Large intestine (tissue), 3 donors: ENCODE measurements around the gene GABRB1. TPM values are rescaled to one million over a fixed set of nuclear protein-coding genes. Genes with fewer than 3 reads are reported as not detected.

Experiments
- DNase-seq, 2 donors: peaks; one replicate each; pipeline versions ENCODE4 v3.0.0 to v3.0.0-alpha.2; 2013
- H3K27ac ChIP-seq: one replicate; pipeline ENCODE4 v1.5.1; 2013; ENCODE audit warnings: low read length
- H3K27me3 ChIP-seq: 2 replicates; pipeline ENCODE4 v1.6.1; 2013; ENCODE audit warnings: low read length; ENCODE audit not compliant: control insufficient read depth, insufficient read depth
- H3K36me3 ChIP-seq: 2 replicates; pipeline ENCODE4 v1.6.1; 2013; ENCODE audit warnings: low read length; ENCODE audit not compliant: control insufficient read depth, insufficient read depth
- H3K4me1 ChIP-seq: one replicate; pipeline ENCODE4 v1.6.1; 2013; ENCODE audit warnings: low read length; ENCODE audit not compliant: control insufficient read depth, insufficient read depth
- H3K4me3 ChIP-seq: one replicate; pipeline ENCODE4 v1.5.1; 2013; ENCODE audit warnings: low read length
- H3K9me3 ChIP-seq: one replicate; pipeline ENCODE4 v1.6.1; 2013; ENCODE audit warnings: mild to moderate bottlenecking, low read depth, low read length, moderate library complexity; ENCODE audit not compliant: control insufficient read depth
- WGBS: methylation state at CpG from one replicate; pipeline ENCODE4 v1.1.5; 2013; ENCODE audit warnings: low lambda C conversion rate; ENCODE audit not compliant: insufficient coverage; 5-methylcytosine and 5-hydroxymethylcytosine counted together
- polyA plus RNA-seq: library from polyadenylated mRNA; unstranded; fragments of 120-200 nt; gene quantifications from one replicate; pipeline ENCODE4 v1.2.1, GENCODE V29; 2013

The GABRB1 gene
- polyA plus RNA-seq, 1 donor: 0.27 TPM

GRCh38 chr4:47045261-47045660 is 13.9 kb downstream of the GABRB1 start:
- H3K4me1 ChIP-seq: no peaks in the 10 kb centered on the region
- no CpG with 5 or more reads among the region's 1 CpG for WGBS
- H3K4me3 ChIP-seq: no peak overlapping the region
- no peaks in the 10 kb centered on the region for H3K9me3 ChIP-seq
- no peaks in the 10 kb centered on the region for H3K27me3 ChIP-seq
- H3K36me3 ChIP-seq: no peaks in the 10 kb centered on the region
- DNase-seq: no peak
- H3K27ac ChIP-seq: no peak overlapping the region

GRCh38 chr4:47049347-47049746 is 18.0 kb downstream of the GABRB1 start:
- Histone ChIP-seq H3K27ac (no peak overlapping the region), H3K4me3 (no peak overlapping the region), H3K27me3 (no peaks in the 10 kb centered on the region), H3K4me1 (no peaks in the 10 kb centered on the region), H3K9me3 (no peaks in the 10 kb centered on the region), H3K36me3 (no peaks in the 10 kb centered on the region)
- 100% methylated on average over 2 of the region's 3 CpGs for WGBS
- DNase-seq: no peak

- no peak for DNase-seq
- 83% methylated on average over 1 of the region's 3 CpGs for WGBS
- Histone ChIP-seq H3K27me3 (no peaks in the 10 kb centered on the region), H3K9me3 (no peaks in the 10 kb centered on the region), H3K36me3 (no peaks in the 10 kb centered on the region), H3K27ac (no peak overlapping the region), H3K4me1 (no peaks in the 10 kb centered on the region), H3K4me3 (no peak overlapping the region)
Observed at GRCh38 chr4:47050761-47051725, 19.7 kb downstream of the GABRB1 start.

- no peak overlapping the region for H3K4me3 ChIP-seq
- H3K36me3 ChIP-seq: no peaks in the 10 kb centered on the region
- no peaks in the 10 kb centered on the region for H3K9me3 ChIP-seq
- no peaks in the 10 kb centered on the region for H3K27me3 ChIP-seq
- no peaks in the 10 kb centered on the region for H3K4me1 ChIP-seq
- WGBS: no CpG with 5 or more reads among the region's 2 CpGs
- DNase-seq: peak in 1 of 2 donors; percentile 5
- no peak overlapping the region for H3K27ac ChIP-seq
Observed at GRCh38 chr4:47053485-47053884, 22.1 kb downstream of the GABRB1 start.

- Histone ChIP-seq H3K27ac (no peak overlapping the region), H3K4me1 (no peaks in the 10 kb centered on the region), H3K27me3 (no peaks in the 10 kb centered on the region), H3K9me3 (no peaks in the 10 kb centered on the region), H3K4me3 (no peak overlapping the region), H3K36me3 (no peaks in the 10 kb centered on the region)
- WGBS: no CpG with 5 or more reads among the region's 3 CpGs
- DNase-seq: no peak
Observed at GRCh38 chr4:47054130-47054529, 22.8 kb downstream of the GABRB1 start.

DNA sequence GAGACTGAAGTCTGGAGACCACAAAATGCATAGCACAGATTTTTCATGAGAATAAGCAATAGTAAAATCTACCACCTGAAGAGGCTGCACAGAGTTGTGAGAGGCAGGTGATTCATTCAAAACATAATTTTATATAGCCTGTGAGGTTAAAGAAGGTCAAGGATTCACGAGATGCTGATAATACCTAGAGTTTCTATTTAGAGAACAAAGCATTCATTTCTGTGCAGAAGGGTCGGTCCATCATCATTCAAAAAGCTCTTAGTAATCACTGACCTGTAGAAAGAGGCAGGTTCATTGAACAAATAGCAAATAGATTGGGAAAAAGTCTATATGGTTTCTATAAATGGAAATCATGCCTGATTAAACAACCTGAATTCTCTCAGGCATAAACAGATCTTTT is 26.6 kb downstream of the GABRB1 start:
- no peaks in the 10 kb centered on the region for H3K4me1 ChIP-seq
- no peaks in the 10 kb centered on the region for H3K36me3 ChIP-seq
- H3K9me3 ChIP-seq: no peaks in the 10 kb centered on the region
- no peak overlapping the region for H3K27ac ChIP-seq
- 17% methylated on average over 1 of the region's 2 CpGs for WGBS
- H3K27me3 ChIP-seq: no peaks in the 10 kb centered on the region
- no peak for DNase-seq
- no peak overlapping the region for H3K4me3 ChIP-seq

DNA sequence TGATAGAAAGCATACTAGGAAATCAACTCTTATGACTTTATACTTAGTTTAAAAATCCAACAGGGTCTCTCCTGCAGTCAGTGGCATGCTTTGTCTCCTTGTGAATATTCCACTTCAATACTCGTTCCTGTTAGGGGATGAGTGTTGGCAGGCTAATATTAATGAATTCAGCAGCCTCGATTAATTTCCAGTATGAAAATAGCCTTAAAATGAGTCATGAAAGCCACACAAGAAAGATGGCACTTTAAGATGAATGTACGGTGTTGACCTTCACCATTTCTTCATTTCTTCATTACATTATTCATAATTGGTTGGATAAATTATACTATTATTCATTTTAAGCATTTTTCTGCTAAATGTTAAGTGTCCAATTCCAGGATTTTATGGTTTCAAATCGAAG is 29.2 kb downstream of the GABRB1 start:
- 100% methylated on average over 3 of the region's 4 CpGs for WGBS
- no peaks in the 10 kb centered on the region for H3K27me3 ChIP-seq
- no peak for DNase-seq

GRCh38 chr4:47061435-47061834 is 30.1 kb downstream of the GABRB1 start:
- Histone ChIP-seq H3K36me3 (no peaks in the 10 kb centered on the region), H3K4me3 (no peak overlapping the region), H3K27me3 (no peaks in the 10 kb centered on the region), H3K27ac (no peak overlapping the region), H3K9me3 (no peaks in the 10 kb centered on the region), H3K4me1 (no peaks in the 10 kb centered on the region)
- DNase-seq: no peak
- 75% methylated on average over 3 of the region's 3 CpGs for WGBS

More for the DNA sequence above, 29.2 kb downstream of the GABRB1 start:
- H3K4me1 ChIP-seq: no peaks in the 10 kb centered on the region
- no peak overlapping the region for H3K27ac ChIP-seq
- no peaks in the 10 kb centered on the region for H3K9me3 ChIP-seq
- H3K4me3 ChIP-seq: no peak overlapping the region
- H3K36me3 ChIP-seq: no peaks in the 10 kb centered on the region

- no peak for DNase-seq
- Histone ChIP-seq H3K4me3 (no peak overlapping the region), H3K36me3 (no peaks in the 10 kb centered on the region), H3K9me3 (no peaks in the 10 kb centered on the region), H3K27me3 (no peaks in the 10 kb centered on the region), H3K4me1 (no peaks in the 10 kb centered on the region), H3K27ac (no peak overlapping the region)
- 100% methylated on average over 1 of the region's 2 CpGs for WGBS
Observed at GRCh38 chr4:47065051-47065481, 33.7 kb downstream of the GABRB1 start.

DNA sequence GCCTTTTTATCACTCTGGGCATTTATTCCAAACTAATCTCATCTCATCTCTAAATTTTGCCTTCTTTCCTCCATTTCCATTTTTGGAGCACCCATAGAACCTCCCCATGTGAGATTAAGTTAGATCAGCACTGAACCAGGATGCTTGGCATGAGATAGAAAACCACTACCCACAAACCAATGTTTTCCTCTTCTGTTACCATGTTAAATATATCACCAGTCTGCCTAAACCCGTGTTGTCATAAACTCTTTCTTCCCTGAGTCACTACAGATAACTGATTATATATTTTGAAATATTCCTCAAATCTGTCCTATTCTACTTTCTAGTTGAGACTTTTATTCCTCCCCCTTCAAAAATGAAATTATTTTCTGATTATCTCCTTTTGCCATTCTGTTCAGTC is 37.6 kb downstream of the GABRB1 start:
- Histone ChIP-seq H3K27ac (no peak overlapping the region), H3K4me1 (no peaks in the 10 kb centered on the region), H3K27me3 (no peaks in the 10 kb centered on the region), H3K9me3 (no peaks in the 10 kb centered on the region), H3K4me3 (no peak overlapping the region), H3K36me3 (no peaks in the 10 kb centered on the region)
- WGBS: 83% methylated on average over 1 of the region's 1 CpG
- DNase-seq: no peak

- H3K36me3 ChIP-seq: no peaks in the 10 kb centered on the region
- H3K27ac ChIP-seq: no peak overlapping the region
- no peaks in the 10 kb centered on the region for H3K9me3 ChIP-seq
- H3K27me3 ChIP-seq: no peaks in the 10 kb centered on the region
- WGBS: 100% methylated on average over 1 of the region's 1 CpG
- H3K4me3 ChIP-seq: no peak overlapping the region
- no peak for DNase-seq
- H3K4me1 ChIP-seq: no peaks in the 10 kb centered on the region
Observed at GRCh38 chr4:47071901-47072341, 40.6 kb downstream of the GABRB1 start.
